LNCAP (cell line): ENCODE data around the gene DAGLA.

Experiments used
- CTCF ChIP-seq: fragments of 450-650 bp; IDR thresholded peaks from 2 replicates; pipeline ENCODE4 v1.5.1; 2017; ENCODE audit warnings: mild to moderate bottlenecking

DAGLA gene

GRCh38 chr11:61675826-61676225 is 4.4 kb upstream of the DAGLA start:
- no peak for TF ChIP-seq CTCF

- no peak for TF ChIP-seq CTCF
Measured at GRCh38 chr11:61679296-61679695, 895 bp upstream of the DAGLA start.

- no peak for TF ChIP-seq CTCF
Measured at GRCh38 chr11:61680622-61681221, 531 bp downstream of the DAGLA start.

GRCh38 chr11:61682093-61682732 is 2.0 kb downstream of the DAGLA start:
- TF ChIP-seq CTCF: no peak

- no peak for TF ChIP-seq CTCF
Measured at GRCh38 chr11:61682906-61683675, 2.9 kb downstream of the DAGLA start.

- no peak for TF ChIP-seq CTCF
Measured at GRCh38 chr11:61683961-61684869, 4.0 kb downstream of the DAGLA start.
